H1 (cell line): ENCODE data around the gene ADAMTS16. TPM values are rescaled to one million over a fixed set of nuclear protein-coding genes. Genes with fewer than 3 reads are reported as not detected.

Experiments used
- CTCF ChIA-PET: fragments of 300-600 bp; sonication (Branson Sonifier 250); formaldehyde crosslinking; loops from one replicate; lab custom pipeline; 2021; ENCODE audit not compliant: partially characterized antibody; lab: Charles Lee
- POLR2A ChIA-PET: fragments of 300-600 bp; sonication (Branson Sonifier 250); formaldehyde crosslinking; loops from one replicate; lab custom pipeline; 2021; ENCODE audit warnings: inconsistent platforms; ENCODE audit not compliant: partially characterized antibody; lab: Charles Lee
- DNase-seq, 2 experiments: peaks; one replicate each; pipeline versions ENCODE4 v3.0.0 to v3.0.0-alpha.2; 2010 to 2022; ENCODE audit warnings: low spot score in 2 of 2, low read depth in 1 of 2, mixed read lengths in 1 of 2
- FAIRE-seq: peaks from 2 replicates; lab custom pipeline; 2011; peaks lifted over from hg19 to GRCh38; lab: Jason Lieb, UNC
- H2AFZ ChIP-seq: 2 replicates; pipeline ENCODE4 v1.8.1; 2012; ENCODE audit warnings: low read length, inconsistent platforms
- H2AK5ac ChIP-seq: 2 replicates; pipeline ENCODE4 v1.6.1; 2013; ENCODE audit warnings: low read depth, low read length
- H2BK120ac ChIP-seq: replicated peaks from 2 replicates; pipeline ENCODE3; 2013; ENCODE audit warnings: low read depth, low read length, inconsistent platforms
- H2BK12ac ChIP-seq: 2 replicates; pipeline ENCODE4 v1.6.1; 2013; ENCODE audit warnings: low read depth, low read length
- H2BK15ac ChIP-seq: 2 replicates; pipeline ENCODE4 v1.6.1; 2013; ENCODE audit warnings: low read length
- H2BK20ac ChIP-seq: 2 replicates; pipeline ENCODE4 v1.6.1; 2013; ENCODE audit warnings: low read length
- H2BK5ac ChIP-seq: 2 replicates; pipeline ENCODE4 v1.6.1; 2013; ENCODE audit warnings: low read depth, low read length
- H3K14ac ChIP-seq: 2 replicates; pipeline ENCODE4 v1.6.1; 2013; ENCODE audit warnings: inconsistent platforms; ENCODE audit not compliant: insufficient read length
- H3K18ac ChIP-seq: 2 replicates; pipeline ENCODE4 v1.6.1; 2013; ENCODE audit warnings: low read length; ENCODE audit errors: extremely low read depth
- H3K23ac ChIP-seq: 2 replicates; pipeline ENCODE4 v1.6.1; 2013; ENCODE audit warnings: inconsistent platforms; ENCODE audit not compliant: insufficient read length
- H3K23me2 ChIP-seq: 2 replicates; pipeline ENCODE4 v1.6.1; 2013; ENCODE audit warnings: low read depth, low read length
- H3K27ac ChIP-seq: 2 replicates; pipeline ENCODE4 v1.6.1; 2011; ENCODE audit warnings: low read depth, low read length, inconsistent platforms
- H3K27me3 ChIP-seq, 4 experiments: replicated peaks in 1 of 4; 1 replicate in 1 of 4; 2 replicates in 3 of 4; pipeline versions ENCODE4 v1.6.1 to v1.8.1; 2011 to 2013; ENCODE audit warnings: low read length in 3 of 4, mild to moderate bottlenecking in 3 of 4, inconsistent platforms in 2 of 4, mixed read lengths in 2 of 4, moderate library complexity in 1 of 4; ENCODE audit not compliant: control insufficient read depth in 3 of 4, insufficient read depth in 3 of 4; ENCODE audit errors: extremely low read depth in 1 of 4
- H3K36me3 ChIP-seq, 4 experiments: 2 replicates each; pipeline versions ENCODE4 v1.6.1 to v1.8.1; 2011 to 2013; ENCODE audit warnings: mild to moderate bottlenecking in 4 of 4, low read length in 3 of 4, moderate library complexity in 2 of 4, control low read depth in 1 of 4, inconsistent platforms in 1 of 4; ENCODE audit not compliant: insufficient read depth in 4 of 4, control insufficient read depth in 2 of 4
- H3K4ac ChIP-seq: replicated peaks from 2 replicates; pipeline ENCODE3; 2013; ENCODE audit warnings: low read length, low read depth, mixed read lengths, inconsistent platforms; ENCODE audit not compliant: insufficient read length
- H3K4me1 ChIP-seq, 4 experiments: replicated peaks in 1 of 4; 1 replicate in 1 of 4; 2 replicates in 3 of 4; pipeline versions ENCODE4 v1.6.1 to v1.8.1; 2011 to 2013; ENCODE audit warnings: low read length in 3 of 4, inconsistent platforms in 2 of 4, mixed read lengths in 1 of 4; ENCODE audit not compliant: insufficient read depth in 4 of 4, control insufficient read depth in 3 of 4
- H3K4me2 ChIP-seq, 2 experiments: 2 replicates each; pipeline versions ENCODE4 v1.6.1 to v1.8.1; 2011 to 2013; ENCODE audit warnings: low read depth in 2 of 2, low read length in 2 of 2, control low read depth in 1 of 2, inconsistent platforms in 1 of 2, mild to moderate bottlenecking in 1 of 2; ENCODE audit not compliant: insufficient read depth in 1 of 2
- H3K4me3 ChIP-seq, 4 experiments: fragments of 200-600, 300-600 bp in 1 of 4; sonication (generic), shearing (Covaris generic), sonication (Bioruptor Twin) in 1 of 4; 2 replicates each; pipeline versions ENCODE4 v1.5.1 to v1.8.1; 2011 to 2016; ENCODE audit warnings: low read length in 4 of 4, low read depth in 3 of 4, control low read depth in 2 of 4, inconsistent platforms in 2 of 4, mild to moderate bottlenecking in 2 of 4, mixed read lengths in 1 of 4, moderate library complexity in 1 of 4; ENCODE audit not compliant: insufficient read depth in 2 of 4; ENCODE audit errors: extremely low read depth in 1 of 4
- H3K56ac ChIP-seq: replicated peaks from 2 replicates; pipeline ENCODE3; 2013; ENCODE audit warnings: low read depth, mild to moderate bottlenecking, mixed read lengths, low read length, inconsistent platforms; ENCODE audit not compliant: insufficient read length
- H3K79me1 ChIP-seq: 2 replicates; pipeline ENCODE4 v1.6.1; 2013; ENCODE audit warnings: low read depth, low read length, control low read depth
- H3K79me2 ChIP-seq, 2 experiments: 2 replicates each; pipeline versions ENCODE4 v1.6.1 to v1.8.1; 2012 to 2013; ENCODE audit warnings: low read length in 2 of 2, mild to moderate bottlenecking in 2 of 2, inconsistent platforms in 1 of 2; ENCODE audit not compliant: insufficient read depth in 2 of 2, control insufficient read depth in 1 of 2
- H3K9ac ChIP-seq, 4 experiments: replicated peaks in 1 of 4; 1 replicate in 1 of 4; 2 replicates in 3 of 4; pipeline versions ENCODE4 v1.6.1 to v1.8.1; 2011 to 2013; ENCODE audit warnings: low read depth in 3 of 4, low read length in 3 of 4, control low read depth in 2 of 4, mild to moderate bottlenecking in 2 of 4, moderate library complexity in 2 of 4, inconsistent platforms in 1 of 4; ENCODE audit errors: extremely low read depth in 1 of 4
- H3K9me3 ChIP-seq, 2 experiments: 2 replicates each; pipeline versions ENCODE4 v1.6.1 to v1.8.1; 2012 to 2013; ENCODE audit warnings: mild to moderate bottlenecking in 2 of 2, moderate library complexity in 2 of 2, control low read depth in 1 of 2, inconsistent platforms in 1 of 2, low read depth in 1 of 2, low read length in 1 of 2, mixed read lengths in 1 of 2; ENCODE audit not compliant: insufficient read depth in 2 of 2
- H4K20me1 ChIP-seq, 2 experiments: replicated peaks in 1 of 2; 2 replicates each; pipeline versions ENCODE3 to v1.8.1; 2011 to 2013; ENCODE audit warnings: inconsistent platforms in 2 of 2, low read length in 2 of 2, mild to moderate bottlenecking in 1 of 2; ENCODE audit not compliant: insufficient read depth in 2 of 2, control insufficient read depth in 1 of 2
- H4K5ac ChIP-seq: 2 replicates; pipeline ENCODE4 v1.6.1; 2013; ENCODE audit warnings: low read length, low read depth, mixed read lengths, inconsistent platforms; ENCODE audit not compliant: insufficient read length
- H4K8ac ChIP-seq: 2 replicates; pipeline ENCODE4 v1.8.0; 2013; ENCODE audit warnings: mild to moderate bottlenecking, moderate library complexity, low read length, inconsistent platforms; ENCODE audit not compliant: insufficient read depth; ENCODE audit errors: extremely low read depth
- H4K91ac ChIP-seq: replicated peaks from 2 replicates; pipeline ENCODE3; 2013; ENCODE audit warnings: low read length, mixed read lengths, inconsistent platforms; ENCODE audit not compliant: insufficient read length
- ASH2L ChIP-seq: fragments of 200-600, 300-600 bp; sonication (generic); IDR thresholded peaks from one replicate; pipeline ENCODE4 v1.7.1; 2017; ENCODE audit warnings: low read length
- EZH2 ChIP-seq: fragments of 200-600 bp; sonication (generic); IDR thresholded peaks from 2 replicates; pipeline ENCODE4 v1.7.1; 2012; ENCODE audit warnings: low read depth, mild to moderate bottlenecking, moderate library complexity, low read length, inconsistent platforms; ENCODE audit not compliant: severe bottlenecking
- KDM1A ChIP-seq: fragments of 200-600, 300-600 bp; sonication (generic); IDR thresholded peaks from 2 replicates; pipeline ENCODE4 v1.7.1; 2016; ENCODE audit warnings: mild to moderate bottlenecking, low read length, borderline replicate concordance
- NANOG ChIP-seq: IDR thresholded peaks from 2 replicates; pipeline ENCODE4 v1.6.1; 2011; ENCODE audit warnings: low read length, low read depth, mild to moderate bottlenecking, inconsistent platforms; ENCODE audit not compliant: insufficient read depth, poor library complexity, severe bottlenecking
- SAP30 ChIP-seq: fragments of 300-600 bp; sonication (generic); IDR thresholded peaks from 2 replicates; pipeline ENCODE4 v1.7.1; 2012; ENCODE audit warnings: low read length, moderate library complexity, mild to moderate bottlenecking, inconsistent platforms; ENCODE audit not compliant: insufficient read depth, insufficient replicate concordance
- SIN3A ChIP-seq, 2 experiments: IDR thresholded peaks in 1 of 2; conservative IDR thresholded peaks in 1 of 2; 2 replicates each; pipeline ENCODE4 v1.6.1; 2011 to 2012; ENCODE audit warnings: low read length in 2 of 2, improper control_type of control experiment in 1 of 2, low read depth in 1 of 2, mild to moderate bottlenecking in 1 of 2
- SP2 ChIP-seq: IDR thresholded peaks from 2 replicates; pipeline ENCODE4 v1.6.1; 2012; ENCODE audit warnings: mild to moderate bottlenecking, low read length, inconsistent platforms
- TAF1 ChIP-seq: IDR thresholded peaks from 2 replicates; pipeline ENCODE4 v1.6.1; 2011; ENCODE audit warnings: mild to moderate bottlenecking, low read depth, low read length
- WGBS, 2 experiments: shearing (Covaris generic) in 1 of 2; methylation state at CpG; one replicate each; pipeline versions ENCODE4 v1.1.6 to v1.1.7; 2013 to 2015; ENCODE audit warnings: low lambda C conversion rate in 2 of 2, mixed read lengths in 2 of 2, inconsistent platforms in 1 of 2, low coverage in 1 of 2, missing lambda C conversion rate in 1 of 2; ENCODE audit not compliant: insufficient replicate concordance in 2 of 2, insufficient coverage in 1 of 2, insufficient read length in 1 of 2; ENCODE audit errors: extremely low coverage in 1 of 2, missing lambda C conversion rate in 1 of 2; 5-methylcytosine and 5-hydroxymethylcytosine counted together
- polyA plus RNA-seq, 7 experiments: library from polyadenylated mRNA; depleted of rRNA in 3 of 7; stranded (reverse) in 5 of 7; unstranded in 2 of 7; fragments of >200 nt in 5 of 7; fragments of 200-250 nt in 2 of 7; gene quantifications; 1 replicate in 5 of 7; 2 replicates in 1 of 7; 4 replicates in 1 of 7; pipeline versions ENCODE4 v1.2.1 to v1.2.3, GENCODE V29; 2011 to 2013; ENCODE audit warnings: missing spikeins in 2 of 7, mixed read lengths in 2 of 7
- total RNA-seq: library from RNA; stranded (reverse); fragmentation: NEBNext Ultra II Directional; extraction: Animal tissue kit (Norgen Biotek cat#: 25700); gene quantifications from 2 replicates; pipeline ENCODE4 v1.2.1, GENCODE V29; 2021
- TF ChIP-seq, protein P1 (sequence below): IDR thresholded peaks from 2 replicates; pipeline ENCODE4 v1.6.1; 2011; ENCODE audit warnings: low read depth, mild to moderate bottlenecking, low read length; ENCODE audit not compliant: insufficient read depth
- TF ChIP-seq, protein P2 (sequence below): IDR thresholded peaks from 2 replicates; pipeline ENCODE4 v1.6.1; 2011; ENCODE audit warnings: low read length, improper control_type of control experiment

The ADAMTS16 gene
- total and polyA plus RNA-seq, 2 of the 8 experiments (the other 6 are each of a cell fraction or from before 2014, with no cell fraction given): 3.7 to 16.0 TPM

- Histone ChIP-seq H2AK5ac (no peak overlapping the region), H2BK20ac (no peak overlapping the region), H2BK12ac (no peak overlapping the region), H3K27me3 (no peaks in the 10 kb centered on the region), H2BK15ac (no peak overlapping the region), H3K9ac (no peak overlapping the region), H2AFZ (no peak overlapping the region), H4K5ac (no peak overlapping the region), H3K14ac (no peak overlapping the region), H3K79me1 (no peaks in the 10 kb centered on the region), H3K4me1 (peaks cover 0 to 2% (median 0%) of the 10 kb centered on the region in 4 experiments; a peak in 3 of 7 replicates), H2BK120ac (no peak overlapping the region), H3K23me2 (peaks cover 8% of the 10 kb centered on the region; the same call in 1 of the 2 replicates), H3K18ac (no peak overlapping the region), H3K36me3 (no peaks in the 10 kb centered on the region; a peak in 1 of 8 replicates), H4K91ac (no peak overlapping the region), H3K9me3 (peaks cover 3 to 7% of the 10 kb centered on the region in 2 experiments; a peak in 3 of 4 replicates), H4K8ac (no peak overlapping the region), H3K4me3 (no peak overlapping the region), H3K4me2 (no peak overlapping the region), H3K23ac (no peak overlapping the region), H2BK5ac (no peak overlapping the region), H4K20me1 (no peaks in the 10 kb centered on the region), H3K4ac (no peak overlapping the region), H3K79me2 (no peaks in the 10 kb centered on the region), H3K56ac (peak overlapping the region; percentile 99), H3K27ac (no peak overlapping the region)
- WGBS, 2 experiments: 91% methylated on average over 10 of the region's 10 CpGs; no CpG with 5 or more reads in 1 of the 2 experiments
- ChIA-PET POLR2A (interaction anchor here (1.5 kb wide), 1 partner anchor 17 kb away, joined by 4 read pairs; no protein-coding TSS in a partner anchor), CTCF (interaction anchor here (0.8 to 1.6 kb wide), 3 partner anchors 9 to 12 kb away, joined by 3 to 9 read pairs (median 3); no protein-coding TSS in a partner anchor)
- FAIRE-seq (no peak), DNase-seq (no peak)
- TF ChIP-seq TAF1 (no peak), SP2 (no peak), KDM1A (no peak), ASH2L (no peak), EZH2 (no peak), NANOG (no peak), SIN3A (conservative IDR thresholded peaks at IDR 0.05 in 1 of 2, IDR thresholded peaks at IDR 0.05 in 1 of 2; ENCODE audit: low read depth in 1 of 2, low read length in 2 of 2) (no peak), SAP30 (no peak)
- TF ChIP-seq, protein P1, sequence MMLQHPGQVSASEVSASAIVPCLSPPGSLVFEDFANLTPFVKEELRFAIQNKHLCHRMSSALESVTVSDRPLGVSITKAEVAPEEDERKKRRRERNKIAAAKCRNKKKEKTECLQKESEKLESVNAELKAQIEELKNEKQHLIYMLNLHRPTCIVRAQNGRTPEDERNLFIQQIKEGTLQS: no peak
- TF ChIP-seq, protein P2, sequence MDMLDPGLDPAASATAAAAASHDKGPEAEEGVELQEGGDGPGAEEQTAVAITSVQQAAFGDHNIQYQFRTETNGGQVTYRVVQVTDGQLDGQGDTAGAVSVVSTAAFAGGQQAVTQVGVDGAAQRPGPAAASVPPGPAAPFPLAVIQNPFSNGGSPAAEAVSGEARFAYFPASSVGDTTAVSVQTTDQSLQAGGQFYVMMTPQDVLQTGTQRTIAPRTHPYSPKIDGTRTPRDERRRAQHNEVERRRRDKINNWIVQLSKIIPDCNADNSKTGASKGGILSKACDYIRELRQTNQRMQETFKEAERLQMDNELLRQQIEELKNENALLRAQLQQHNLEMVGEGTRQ: no peak
Measured at GRCh38 chr5:5304361-5305020, 164.4 kb downstream of the ADAMTS16 start.
